ENCODE results near the gene GDF15.

DNA sequence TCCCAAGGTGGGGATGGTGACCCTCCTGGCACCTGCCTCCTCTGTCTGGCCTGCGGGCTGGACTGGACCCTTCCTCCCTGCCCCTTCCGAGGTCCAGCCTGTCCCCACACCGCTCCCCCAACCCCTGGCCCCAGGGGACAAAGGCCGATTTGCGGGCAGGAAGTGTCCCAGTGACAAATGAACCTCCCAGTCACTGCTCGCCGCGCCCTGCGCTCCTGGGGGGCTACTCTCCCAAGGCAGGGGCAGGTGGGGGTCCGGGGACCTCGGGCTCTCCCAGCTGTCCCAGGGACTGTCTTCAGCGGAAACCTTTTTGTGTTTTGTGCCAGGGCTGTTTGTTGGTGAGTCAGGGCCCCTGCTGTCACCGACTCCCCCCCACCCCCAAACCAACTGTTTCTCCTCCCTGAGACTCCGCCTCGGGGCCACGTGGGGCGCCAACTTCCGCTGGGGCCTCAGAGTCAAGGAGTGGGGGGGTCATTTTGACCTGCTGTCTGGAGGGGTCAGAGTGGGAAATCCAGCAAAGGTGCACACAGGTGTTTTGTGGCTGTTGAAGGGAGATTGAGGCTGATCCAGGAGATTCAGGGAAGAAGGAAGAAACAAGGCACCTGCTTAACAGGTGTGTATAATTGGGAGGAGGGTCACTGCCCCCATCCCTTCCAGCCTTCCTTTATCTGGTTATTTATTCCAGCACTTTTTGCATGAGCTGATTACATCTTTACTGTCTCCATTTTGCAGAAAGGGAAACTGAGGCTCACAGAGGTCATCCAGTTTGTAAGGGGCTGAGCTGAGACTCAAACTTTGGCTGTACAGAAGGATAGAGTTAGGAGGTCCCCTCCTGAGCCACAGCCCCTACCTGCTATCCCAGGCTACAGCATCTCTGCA is 44.7 kb upstream of the GDF15 start:
- TF ChIP-seq, protein P1, sequence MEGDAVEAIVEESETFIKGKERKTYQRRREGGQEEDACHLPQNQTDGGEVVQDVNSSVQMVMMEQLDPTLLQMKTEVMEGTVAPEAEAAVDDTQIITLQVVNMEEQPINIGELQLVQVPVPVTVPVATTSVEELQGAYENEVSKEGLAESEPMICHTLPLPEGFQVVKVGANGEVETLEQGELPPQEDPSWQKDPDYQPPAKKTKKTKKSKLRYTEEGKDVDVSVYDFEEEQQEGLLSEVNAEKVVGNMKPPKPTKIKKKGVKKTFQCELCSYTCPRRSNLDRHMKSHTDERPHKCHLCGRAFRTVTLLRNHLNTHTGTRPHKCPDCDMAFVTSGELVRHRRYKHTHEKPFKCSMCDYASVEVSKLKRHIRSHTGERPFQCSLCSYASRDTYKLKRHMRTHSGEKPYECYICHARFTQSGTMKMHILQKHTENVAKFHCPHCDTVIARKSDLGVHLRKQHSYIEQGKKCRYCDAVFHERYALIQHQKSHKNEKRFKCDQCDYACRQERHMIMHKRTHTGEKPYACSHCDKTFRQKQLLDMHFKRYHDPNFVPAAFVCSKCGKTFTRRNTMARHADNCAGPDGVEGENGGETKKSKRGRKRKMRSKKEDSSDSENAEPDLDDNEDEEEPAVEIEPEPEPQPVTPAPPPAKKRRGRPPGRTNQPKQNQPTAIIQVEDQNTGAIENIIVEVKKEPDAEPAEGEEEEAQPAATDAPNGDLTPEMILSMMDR (IDR thresholded peaks at IDR 0.05), result peak in 1 of 4 donors; percentile 16
- no peak for TF ChIP-seq POLR2A (IDR thresholded peaks at IDR 0.05)
